NCI-H524 treated with DMSO at 0.1 percent for 48 hours (cell line): ENCODE results near the gene AP3S2.
"Not testable (repeated sequence)": the region's sequence is repeated elsewhere in the genome, so short reads cannot be mapped to it uniquely, and the experiment has no call there.

Experiments used
- DNase-seq: peaks from one replicate; lab custom pipeline; 2025; lab: John Stamatoyannopoulos, UW

Gene AP3S2

GRCh38 chr15:89864958-89865739, 28.6 kb downstream of the AP3S2 start:
- no peak for DNase-seq

GRCh38 chr15:89863918-89864317, 29.9 kb downstream of the AP3S2 start:
- DNase-seq = no peak

- no peak for DNase-seq
Observed at GRCh38 chr15:89860891-89861290, 32.9 kb downstream of the AP3S2 start.

GRCh38 chr15:89860431-89860830, 33.4 kb downstream of the AP3S2 start:
- no peak for DNase-seq

- DNase-seq = no peak
Observed at GRCh38 chr15:89858661-89859458, 34.9 kb downstream of the AP3S2 start.

GRCh38 chr15:89857673-89858072, 36.1 kb downstream of the AP3S2 start:
- DNase-seq = no peak

GRCh38 chr15:89855948-89856347, 37.8 kb downstream of the AP3S2 start:
- no peak for DNase-seq

- DNase-seq = not testable (repeated sequence)
Observed at GRCh38 chr15:89854863-89855262, 38.9 kb downstream of the AP3S2 start.

- no peak for DNase-seq
Observed at GRCh38 chr15:89852342-89852995, 41.3 kb downstream of the AP3S2 start.

GRCh38 chr15:89851673-89852341, 42.0 kb downstream of the AP3S2 start:
- no peak for DNase-seq

GRCh38 chr15:89848970-89849292, 44.9 kb downstream of the AP3S2 start:
- DNase-seq = no peak

GRCh38 chr15:89847101-89847500, 46.7 kb downstream of the AP3S2 start:
- DNase-seq = no peak

GRCh38 chr15:89845305-89845893, 48.4 kb downstream of the AP3S2 start:
- DNase-seq = no peak

- DNase-seq = no peak
Observed at GRCh38 chr15:89841962-89842361, 51.8 kb downstream of the AP3S2 start.

GRCh38 chr15:89841306-89841705, 52.5 kb downstream of the AP3S2 start:
- DNase-seq = no peak

- no peak for DNase-seq
Observed at GRCh38 chr15:89839167-89839810, 54.5 kb downstream of the AP3S2 start.

GRCh38 chr15:89837830-89838178, 56.0 kb downstream of the AP3S2 start:
- DNase-seq = no peak

GRCh38 chr15:89837134-89837829, 56.5 kb downstream of the AP3S2 start:
- DNase-seq = no peak

- no peak for DNase-seq
Observed at GRCh38 chr15:89836267-89837133, 57.3 kb downstream of the AP3S2 start.

GRCh38 chr15:89835176-89835564, 58.6 kb downstream of the AP3S2 start:
- DNase-seq = no peak
